GM12878 (cell line): ENCODE data around the gene PANK1. TPM values are rescaled to one million over a fixed set of nuclear protein-coding genes. Genes with fewer than 3 reads are reported as not detected.

Experiments
- ATAC-seq: fragments of 200-7000 bp; cut with Tn5 transposase; 3 replicates; pipeline ENCODE4 v1.9.1; 2020; ENCODE audit warnings: mild to moderate bottlenecking, moderate library complexity
- BruUV-seq: library from RNA; stranded (reverse); fragments of 400-500 nt; replicated peaks from 2 replicates; lab custom pipeline; 2021; lab: Mats Ljungman, UMichigan
- CTCF ChIA-PET: fragments of 300-600 bp; sonication (Branson Sonifier 250); formaldehyde crosslinking; extraction: SDS; loops from one replicate; lab custom pipeline; 2021; ENCODE audit warnings: inconsistent platforms; lab: Yijun Ruan, JAX
- POLR2A ChIA-PET: fragments of 350-600 bp; formaldehyde crosslinking; extraction: SDS; loops from one replicate; lab custom pipeline; 2021; ENCODE audit warnings: inconsistent platforms; lab: Charles Lee
- RAD21 ChIA-PET: fragments of 300-600 bp; sonication (Branson Sonifier 250); formaldehyde crosslinking; loops from one replicate; lab custom pipeline; 2023; ENCODE audit warnings: antibody characterized with exemption; ENCODE audit not compliant: unreplicated experiment; lab: Charles Lee
- SMC1A ChIA-PET: fragments of 300-600 bp; sonication (Branson Sonifier 250); formaldehyde crosslinking; loops from one replicate; lab custom pipeline; 2023; ENCODE audit not compliant: unreplicated experiment, uncharacterized antibody; lab: Charles Lee
- DNase-seq: peaks from one replicate; pipeline ENCODE4 v3.0.0-alpha.2; 2011; ENCODE audit warnings: low read depth, low spot score
- FAIRE-seq: peaks from 3 replicates; lab custom pipeline; 2011; peaks lifted over from hg19 to GRCh38; lab: Jason Lieb, UNC
- H2AFZ ChIP-seq: 2 replicates; pipeline ENCODE4 v1.6.0; 2011; ENCODE audit warnings: low read depth, low read length, control low read depth; ENCODE audit not compliant: control insufficient read depth
- H3K27ac ChIP-seq: 2 replicates; pipeline ENCODE4 v1.5.1; 2011; ENCODE audit warnings: control low read depth; ENCODE audit not compliant: control insufficient read depth, insufficient read depth
- H3K27me3 ChIP-seq, 2 experiments: replicated peaks in 1 of 2; 2 replicates each; pipeline versions ENCODE4 v1.6.0 to v1.6.1; 2011; ENCODE audit warnings: low read length in 1 of 2; ENCODE audit not compliant: control insufficient read depth in 2 of 2, insufficient read depth in 2 of 2
- H3K36me3 ChIP-seq, 2 experiments: 2 replicates each; pipeline ENCODE4 v1.5.1; 2011; ENCODE audit warnings: low read length in 1 of 2; ENCODE audit not compliant: control insufficient read depth in 2 of 2, insufficient read depth in 2 of 2
- H3K4me1 ChIP-seq: 2 replicates; pipeline ENCODE4 v1.6.1; 2011; ENCODE audit warnings: mild to moderate bottlenecking, low read length, moderate library complexity, mixed read lengths; ENCODE audit not compliant: control insufficient read depth, insufficient read depth
- H3K4me2 ChIP-seq: 2 replicates; pipeline ENCODE4 v1.6.0; 2011; ENCODE audit warnings: control low read depth; ENCODE audit not compliant: control insufficient read depth, insufficient read depth
- H3K4me3 ChIP-seq: fragments of 200-600 bp; sonication (generic); 2 replicates; pipeline ENCODE4 v1.5.1; 2016
- H3K79me2 ChIP-seq: 2 replicates; pipeline ENCODE4 v1.6.0; 2011; ENCODE audit warnings: low read length; ENCODE audit not compliant: control insufficient read depth, insufficient read depth
- H3K9ac ChIP-seq: 2 replicates; pipeline ENCODE4 v1.8.0; 2011; ENCODE audit warnings: low read length, control low read depth, mixed read lengths; ENCODE audit not compliant: control insufficient read depth, insufficient read depth
- H3K9me3 ChIP-seq: replicated peaks from 3 replicates; pipeline ENCODE4 v1.5.1; 2011; ENCODE audit warnings: mild to moderate bottlenecking, low read length; ENCODE audit not compliant: control insufficient read depth, insufficient read depth
- H4K20me1 ChIP-seq: 2 replicates; pipeline ENCODE4 v1.6.0; 2011; ENCODE audit not compliant: control insufficient read depth, insufficient read depth
- ATF7 ChIP-seq: fragments of 450-650 bp; IDR thresholded peaks from 2 replicates; pipeline ENCODE4 v1.6.1; 2016; ENCODE audit warnings: low read depth, mild to moderate bottlenecking
- BCL3 ChIP-seq: IDR thresholded peaks from 2 replicates; pipeline ENCODE4 v1.6.1; 2011; ENCODE audit warnings: borderline replicate concordance, low read depth, mild to moderate bottlenecking, moderate library complexity, low read length; ENCODE audit not compliant: insufficient read depth, poor library complexity, severe bottlenecking
- CBFB ChIP-seq: IDR thresholded peaks from 2 replicates; pipeline ENCODE4 v1.6.1; 2016; ENCODE audit warnings: antibody characterized with exemption, low read depth
- CREM ChIP-seq: IDR thresholded peaks from 2 replicates; pipeline ENCODE4 v1.6.1; 2014; ENCODE audit warnings: antibody characterized with exemption, low read depth
- IKZF2 ChIP-seq, 2 experiments: fragments of 450-650 bp; IDR thresholded peaks; 2 replicates each; pipeline ENCODE4 v1.6.1; 2017; ENCODE audit warnings: mild to moderate bottlenecking in 2 of 2, moderate library complexity in 2 of 2
- JUNB ChIP-seq: IDR thresholded peaks from 2 replicates; pipeline ENCODE4 v1.6.1; 2016; ENCODE audit warnings: antibody characterized with exemption, mild to moderate bottlenecking
- SKIL ChIP-seq: fragments of 450-650 bp; IDR thresholded peaks from 2 replicates; pipeline ENCODE4 v1.6.1; 2017; ENCODE audit warnings: mild to moderate bottlenecking, low read depth, inconsistent platforms; ENCODE audit not compliant: poor library complexity, severe bottlenecking
- WGBS: methylation state at CpG from one replicate; pipeline ENCODE4 v1.1.6; 2016; ENCODE audit warnings: low lambda C conversion rate; ENCODE audit not compliant: insufficient replicate concordance, insufficient coverage; ENCODE audit errors: missing lambda C conversion rate; 5-methylcytosine and 5-hydroxymethylcytosine counted together
- in situ Hi-C: fragments of 300-500 bp; cut with MboI; formaldehyde crosslinking; loops from 9 replicates; pipeline ENCODE4 v1.14.3; 2018; ENCODE audit warnings: mixed read lengths
- intact Hi-C: fragments of 100-400 bp; cut with micrococcal nuclease; formaldehyde crosslinking; loops from one replicate; pipeline ENCODE4 v1.14.2; 2022; ENCODE audit not compliant: unreplicated experiment
- polyA plus RNA-seq, 11 experiments: library from polyadenylated mRNA; depleted of rRNA in 4 of 11; unstranded in 6 of 11; stranded (reverse) in 5 of 11; fragments of >200 nt; fragmentation: Nextera tagmentation in 4 of 11; fragmentation: Illumina TruSeq in 1 of 11; extraction: Ambion mirVana in 4 of 11; extraction: Trizol in 1 of 11; gene quantifications; 1 replicate in 1 of 11; 2 replicates in 10 of 11; pipeline versions ENCODE4 v1.2.1 to v1.2.3, GENCODE V29; 2011 to 2016; ENCODE audit warnings: inconsistent platforms in 2 of 11, missing spikeins in 2 of 11, low read depth in 1 of 11
- total RNA-seq, 4 experiments: library from RNA; depleted of rRNA in 3 of 4; stranded (reverse); fragments of >200 nt in 3 of 4; fragmentation: Illumina TruSeq in 1 of 4; extraction: Trizol in 1 of 4; gene quantifications; 2 replicates each; pipeline versions ENCODE4 v1.2.1 to v1.2.3, GENCODE V29; 2013 to 2021
- TF ChIP-seq, protein P1 (sequence below): fragments of 450-650 bp; formaldehyde crosslinking; IDR thresholded peaks from 2 replicates; pipeline ENCODE4 v1.4.0; 2022; ENCODE audit warnings: mild to moderate bottlenecking, moderate library complexity
- TF ChIP-seq, protein P2 (sequence below): IDR thresholded peaks from 2 replicates; pipeline ENCODE4 v1.6.1; 2012; ENCODE audit warnings: low read depth, low read length, improper control_type of control experiment

Gene PANK1
- total and polyA plus RNA-seq, 10 of the 15 experiments (the other 5 are each of a cell fraction or from before 2014, with no cell fraction given): 1.9 to 10.6 (median 5.8) TPM

- RAD21 ChIA-PET: no interaction called here
- SMC1A ChIA-PET: no interaction called here
These were observed 109.1 kb downstream of the PANK1 start for GRCh38 chr10:89536013-89536354.

More at GRCh38 chr10:89536013-89536354, 109.1 kb downstream of the PANK1 start:
- ATAC-seq (no peak), DNase-seq (no peak), FAIRE-seq (no peak)
- no peaks in the 10 kb centered on the region for H3K9me3 ChIP-seq
- no peak overlapping the region for H3K4me2 ChIP-seq
- ChIA-PET CTCF (no interaction called here), POLR2A (no interaction called here)
- H3K4me3 ChIP-seq: no peak overlapping the region
- no peaks in the 10 kb centered on the region for H3K4me1 ChIP-seq
- H3K9ac ChIP-seq: no peak overlapping the region
- no peaks in the 10 kb centered on the region for H3K79me2 ChIP-seq
- BruUV-seq: no TSS peak
- no peak overlapping the region for H2AFZ ChIP-seq
- TF ChIP-seq CREM (no peak), JUNB (no peak), BCL3 (no peak), SKIL (no peak), IKZF2 (IDR thresholded peaks at IDR 0.05) (no peak), CBFB (no peak), ATF7 (no peak)
- TF ChIP-seq, protein P1, sequence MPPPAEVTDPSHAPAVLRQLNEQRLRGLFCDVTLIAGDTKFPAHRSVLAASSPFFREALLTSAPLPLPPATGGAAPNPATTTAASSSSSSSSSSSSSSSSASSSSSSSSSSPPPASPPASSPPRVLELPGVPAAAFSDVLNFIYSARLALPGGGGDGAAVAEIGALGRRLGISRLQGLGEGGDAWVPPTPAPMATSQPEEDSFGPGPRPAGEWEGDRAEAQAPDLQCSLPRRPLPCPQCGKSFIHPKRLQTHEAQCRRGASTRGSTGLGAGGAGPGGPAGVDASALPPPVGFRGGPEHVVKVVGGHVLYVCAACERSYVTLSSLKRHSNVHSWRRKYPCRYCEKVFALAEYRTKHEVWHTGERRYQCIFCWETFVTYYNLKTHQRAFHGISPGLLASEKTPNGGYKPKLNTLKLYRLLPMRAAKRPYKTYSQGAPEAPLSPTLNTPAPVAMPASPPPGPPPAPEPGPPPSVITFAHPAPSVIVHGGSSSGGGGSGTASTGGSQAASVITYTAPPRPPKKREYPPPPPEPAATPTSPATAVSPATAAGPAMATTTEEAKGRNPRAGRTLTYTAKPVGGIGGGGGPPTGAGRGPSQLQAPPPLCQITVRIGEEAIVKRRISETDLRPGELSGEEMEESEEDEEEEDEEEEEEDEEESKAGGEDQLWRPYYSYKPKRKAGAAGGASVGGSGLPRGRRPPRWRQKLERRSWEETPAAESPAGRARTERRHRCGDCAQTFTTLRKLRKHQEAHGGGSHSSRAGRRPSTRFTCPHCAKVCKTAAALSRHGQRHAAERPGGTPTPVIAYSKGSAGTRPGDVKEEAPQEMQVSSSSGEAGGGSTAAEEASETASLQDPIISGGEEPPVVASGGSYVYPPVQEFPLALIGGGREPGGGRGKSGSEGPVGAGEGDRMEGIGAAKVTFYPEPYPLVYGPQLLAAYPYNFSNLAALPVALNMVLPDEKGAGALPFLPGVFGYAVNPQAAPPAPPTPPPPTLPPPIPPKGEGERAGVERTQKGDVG (CRISPR knock-in tag): no peak
- TF ChIP-seq, protein P2, sequence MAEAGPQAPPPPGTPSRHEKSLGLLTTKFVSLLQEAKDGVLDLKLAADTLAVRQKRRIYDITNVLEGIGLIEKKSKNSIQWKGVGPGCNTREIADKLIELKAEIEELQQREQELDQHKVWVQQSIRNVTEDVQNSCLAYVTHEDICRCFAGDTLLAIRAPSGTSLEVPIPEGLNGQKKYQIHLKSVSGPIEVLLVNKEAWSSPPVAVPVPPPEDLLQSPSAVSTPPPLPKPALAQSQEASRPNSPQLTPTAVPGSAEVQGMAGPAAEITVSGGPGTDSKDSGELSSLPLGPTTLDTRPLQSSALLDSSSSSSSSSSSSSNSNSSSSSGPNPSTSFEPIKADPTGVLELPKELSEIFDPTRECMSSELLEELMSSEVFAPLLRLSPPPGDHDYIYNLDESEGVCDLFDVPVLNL: no peak
- H3K27ac ChIP-seq: no peak overlapping the region
- intact Hi-C loops: no loop called here
- no peaks in the 10 kb centered on the region for H3K36me3 ChIP-seq
- H4K20me1 ChIP-seq: no peaks in the 10 kb centered on the region
- peaks cover 6 to 10% of the 10 kb centered on the region in 2 experiments; a peak in 3 of 4 replicates for H3K27me3 ChIP-seq
- in situ Hi-C loops: no loop called here
- 23% methylated on average over 10 of the region's 16 CpGs for WGBS
